DMS153 treated with DMSO at 0.1 percent for 48 hours (cell line): ENCODE results near the gene SORT1.
"Not testable (repeated sequence)": the region's sequence is repeated elsewhere in the genome, so short reads cannot be mapped to it uniquely, and the experiment has no call there.

ENCODE experiments used
- DNase-seq: peaks from one replicate; lab custom pipeline; 2025; ENCODE audit not compliant: unreplicated experiment; lab: John Stamatoyannopoulos, UW

Gene SORT1

GRCh38 chr1:109350182-109350581 is 47.5 kb downstream of the SORT1 start:
- no peak for DNase-seq

- no peak for DNase-seq
These were observed 50.2 kb downstream of the SORT1 start for GRCh38 chr1:109347511-109347910.

GRCh38 chr1:109341944-109342930 is 55.5 kb downstream of the SORT1 start:
- no peak for DNase-seq

GRCh38 chr1:109338608-109339007 is 59.1 kb downstream of the SORT1 start:
- no peak for DNase-seq

- no peak for DNase-seq
These were observed 59.6 kb downstream of the SORT1 start for GRCh38 chr1:109338091-109338490.

GRCh38 chr1:109335091-109335490 is 62.6 kb downstream of the SORT1 start:
- no peak for DNase-seq

GRCh38 chr1:109331113-109331512 is 66.6 kb downstream of the SORT1 start:
- DNase-seq = no peak

- no peak for DNase-seq
These were observed 70.4 kb downstream of the SORT1 start for GRCh38 chr1:109327285-109327684.

- no peak for DNase-seq
These were observed 74.7 kb downstream of the SORT1 start for GRCh38 chr1:109322974-109323373.

- DNase-seq = no peak
These were observed 78.6 kb downstream of the SORT1 start for GRCh38 chr1:109319114-109319513.

- no peak for DNase-seq
These were observed 81.2 kb downstream of the SORT1 start for GRCh38 chr1:109316506-109316905.

- DNase-seq = no peak
These were observed 82.4 kb downstream of the SORT1 start for GRCh38 chr1:109315288-109315687.

GRCh38 chr1:109314795-109315194 is 82.9 kb downstream of the SORT1 start:
- no peak for DNase-seq

GRCh38 chr1:109312978-109313775 is 84.5 kb downstream of the SORT1 start:
- no peak for DNase-seq

GRCh38 chr1:109312246-109312645 is 85.5 kb downstream of the SORT1 start:
- DNase-seq = no peak

- no peak for DNase-seq
These were observed 88.4 kb downstream of the SORT1 start for GRCh38 chr1:109309347-109309746.

- peak; percentile 34 for DNase-seq
These were observed 90.3 kb downstream of the SORT1 start for GRCh38 chr1:109307274-109308021.

- DNase-seq = no peak
These were observed 90.9 kb downstream of the SORT1 start, which contains the start of gene MYBPHL for GRCh38 chr1:109306832-109307273. Gene MYBPHL (minus strand): TSS chr1:109307011. CDS start chr1:109306991, 20 bp downstream.

- not testable (repeated sequence) for DNase-seq
These were observed 91.7 kb downstream of the SORT1 start for GRCh38 chr1:109305991-109306390.

GRCh38 chr1:109304226-109304920 is 93.3 kb downstream of the SORT1 start:
- DNase-seq = no peak
